OCI-LY1 (cell line): Measurements from ENCODE around the gene TYRO3.

Experiments
- H2AFZ ChIP-seq: fragments of 200-600 bp; sonication (generic), shearing (Covaris generic); 2 replicates; pipeline ENCODE4 v1.6.0; 2014; ENCODE audit warnings: antibody characterized with exemption, mild to moderate bottlenecking, low read length
- H3F3A ChIP-seq: fragments of 200-600 bp; sonication (generic), shearing (Covaris generic); 2 replicates; pipeline ENCODE4 v1.6.0; 2014; ENCODE audit warnings: mild to moderate bottlenecking, antibody characterized with exemption, low read length, moderate library complexity; ENCODE audit not compliant: insufficient read depth
- H3K27ac ChIP-seq: fragments of 200-600 bp; sonication (generic); 2 replicates; pipeline ENCODE4 v1.5.1; 2014; ENCODE audit warnings: low read length, mixed run types, mild to moderate bottlenecking, low read depth; ENCODE audit not compliant: poor library complexity, severe bottlenecking
- H3K27me3 ChIP-seq: fragments of 200-600 bp; sonication (generic); 2 replicates; pipeline ENCODE4 v1.6.0; 2014; ENCODE audit warnings: antibody characterized with exemption, mild to moderate bottlenecking, low read length, moderate library complexity; ENCODE audit not compliant: insufficient read depth
- H3K36me3 ChIP-seq: fragments of 200-600 bp; sonication (generic); 2 replicates; pipeline ENCODE4 v1.6.1; 2014; ENCODE audit warnings: mild to moderate bottlenecking, antibody characterized with exemption, low read length, moderate library complexity, mixed read lengths; ENCODE audit not compliant: insufficient read depth
- H3K4me1 ChIP-seq: fragments of 200-600 bp; sonication (generic); 2 replicates; pipeline ENCODE4 v1.5.1; 2014; ENCODE audit warnings: mild to moderate bottlenecking, low read length, moderate library complexity; ENCODE audit not compliant: insufficient read depth, severe bottlenecking
- H3K4me2 ChIP-seq: fragments of 200-600 bp; sonication (generic), shearing (Covaris generic); 2 replicates; pipeline ENCODE4 v1.6.1; 2014; ENCODE audit warnings: low read length
- H3K4me3 ChIP-seq: fragments of 200-600 bp; sonication (generic); 2 replicates; pipeline ENCODE4 v1.5.1; 2014; ENCODE audit warnings: low read length, low read depth, mild to moderate bottlenecking, mixed read lengths; ENCODE audit not compliant: poor library complexity, severe bottlenecking
- H3K79me2 ChIP-seq: fragments of 200-600 bp; shearing (Covaris generic); 2 replicates; pipeline ENCODE4 v1.6.1; 2016; ENCODE audit warnings: mixed run types, low read length, mixed read lengths; ENCODE audit not compliant: insufficient read depth
- H3K9ac ChIP-seq: fragments of 200-600 bp; sonication (generic), shearing (Covaris generic); 2 replicates; pipeline ENCODE4 v1.6.1; 2014; ENCODE audit warnings: mild to moderate bottlenecking, low read length, mixed read lengths
- H3K9me2 ChIP-seq: fragments of 200-600 bp; sonication (generic), shearing (Covaris generic); 2 replicates; pipeline ENCODE4 v1.6.1; 2014; ENCODE audit warnings: low read depth, mild to moderate bottlenecking, low read length, mixed read lengths
- H3K9me3 ChIP-seq: fragments of 200-600 bp; shearing (Covaris generic); 2 replicates; pipeline ENCODE4 v1.6.1; 2014; ENCODE audit warnings: low read length, mixed read lengths
- H4K20me1 ChIP-seq: fragments of 200-600 bp; sonication (generic), shearing (Covaris generic); 2 replicates; pipeline ENCODE4 v1.6.0; 2016; ENCODE audit warnings: mild to moderate bottlenecking, low read length; ENCODE audit not compliant: insufficient read depth
- CTCF ChIP-seq: fragments of 200-600 bp; sonication (generic), shearing (Covaris generic); IDR thresholded peaks from 2 replicates; pipeline ENCODE4 v1.5.1; 2017; ENCODE audit warnings: mild to moderate bottlenecking, antibody characterized with exemption, low read length, moderate library complexity, mixed read lengths
- EZH2 ChIP-seq: fragments of 200-600 bp; sonication (generic), shearing (Covaris generic); IDR thresholded peaks from 2 replicates; pipeline ENCODE4 v1.8.0; 2017; ENCODE audit warnings: borderline replicate concordance, mixed run types, mild to moderate bottlenecking, antibody characterized with exemption, low read length, moderate library complexity, mixed read lengths

Gene TYRO3

GRCh38 chr15:41572866-41573265 lies 13.9 kb downstream of the TYRO3 start:
- Histone ChIP-seq H3K4me2 (no peak overlapping the region), H3K9me2 (no peaks in the 10 kb centered on the region), H2AFZ (no peak overlapping the region), H3K9ac (no peak overlapping the region), H3K27me3 (no peaks in the 10 kb centered on the region; the same call in 1 of the 2 replicates), H3K9me3 (no peaks in the 10 kb centered on the region), H3K36me3 (no peaks in the 10 kb centered on the region), H3K4me3 (no peak overlapping the region), H3K27ac (no peak overlapping the region), H3F3A (no peaks in the 10 kb centered on the region), H4K20me1 (no peaks in the 10 kb centered on the region), H3K4me1 (no peaks in the 10 kb centered on the region), H3K79me2 (no peaks in the 10 kb centered on the region)
- TF ChIP-seq CTCF (no peak), EZH2 (no peak)

GRCh38 chr15:41573396-41573795 lies 14.4 kb downstream of the TYRO3 start:
- Histone ChIP-seq H3K9ac (no peak overlapping the region), H2AFZ (no peak overlapping the region), H3F3A (no peaks in the 10 kb centered on the region), H3K27ac (no peak overlapping the region), H4K20me1 (no peaks in the 10 kb centered on the region), H3K79me2 (no peaks in the 10 kb centered on the region), H3K9me3 (no peaks in the 10 kb centered on the region), H3K4me2 (no peak overlapping the region), H3K27me3 (no peaks in the 10 kb centered on the region; the same call in 1 of the 2 replicates), H3K4me1 (no peaks in the 10 kb centered on the region), H3K4me3 (no peak overlapping the region), H3K9me2 (no peaks in the 10 kb centered on the region), H3K36me3 (no peaks in the 10 kb centered on the region)
- TF ChIP-seq EZH2 = no peak
- TF ChIP-seq CTCF = no peak

- Histone ChIP-seq H4K20me1 (no peaks in the 10 kb centered on the region), H3K4me3 (no peak overlapping the region), H3K9me3 (no peaks in the 10 kb centered on the region), H3K4me2 (no peak overlapping the region), H3K9ac (no peak overlapping the region), H3K27me3 (peaks cover 4% of the 10 kb centered on the region; the same call in 1 of the 2 replicates), H3K27ac (no peak overlapping the region), H3K79me2 (no peaks in the 10 kb centered on the region), H3K4me1 (no peaks in the 10 kb centered on the region), H3K9me2 (no peaks in the 10 kb centered on the region), H3K36me3 (no peaks in the 10 kb centered on the region), H2AFZ (no peak overlapping the region), H3F3A (no peaks in the 10 kb centered on the region)
- no peak for TF ChIP-seq EZH2
- TF ChIP-seq CTCF = no peak
Observed at GRCh38 chr15:41574158-41574557, 15.1 kb downstream of the TYRO3 start.
